Gastrocnemius medialis (tissue), 4 donors: Measurements from ENCODE around the gene ZNF619. TPM values are rescaled to one million over a fixed set of nuclear protein-coding genes. Genes with fewer than 3 reads are reported as not detected.

Experiments
- ATAC-seq, 2 donors: fragments of 150-250 bp; one replicate each; pipeline ENCODE4 v1.9.1; 2016
- DNase-seq, 2 donors: peaks; one replicate each; pipeline ENCODE4 v3.0.0-alpha.2; 2019
- H3K27ac ChIP-seq, 4 donors: fragments of 200-600 bp; sonication (generic); 1 replicate in 1 of 4; 2 replicates in 3 of 4; pipeline ENCODE4 v1.5.1; 2016 to 2018; ENCODE audit warnings: mild to moderate bottlenecking in 2 of 4, moderate library complexity in 1 of 4
- H3K27me3 ChIP-seq, 3 donors: fragments of 200-600 bp; sonication (generic) in 2 of 3; 1 replicate in 1 of 3; 2 replicates in 2 of 3; pipeline versions ENCODE4 v1.5.1 to v1.6.0; 2016 to 2019; ENCODE audit warnings: mild to moderate bottlenecking in 1 of 3, moderate library complexity in 1 of 3
- H3K36me3 ChIP-seq, 2 donors: fragments of 200-600 bp; sonication (generic) in 1 of 2; one replicate each; pipeline ENCODE4 v1.5.1; 2017 to 2018
- H3K4me1 ChIP-seq, 2 donors: fragments of 200-600 bp; sonication (generic) in 1 of 2; one replicate each; pipeline ENCODE4 v1.5.1; 2016 to 2017; ENCODE audit warnings: mild to moderate bottlenecking in 2 of 2
- H3K4me3 ChIP-seq, 4 donors: fragments of 200-600 bp; sonication (generic) in 3 of 4; 1 replicate in 1 of 4; 2 replicates in 3 of 4; pipeline ENCODE4 v1.5.1; 2016 to 2019; ENCODE audit warnings: mild to moderate bottlenecking in 2 of 4
- H3K9me3 ChIP-seq, 3 donors: fragments of 200-600 bp; sonication (generic) in 2 of 3; 1 replicate in 1 of 3; 2 replicates in 2 of 3; pipeline ENCODE4 v1.5.1; 2016 to 2019
- POLR2A ChIP-seq, 2 donors: fragments of 450-650 bp; IDR thresholded peaks; one replicate each; pipeline ENCODE4 v1.6.1; 2017; ENCODE audit warnings: antibody characterized with exemption in 2 of 2, mild to moderate bottlenecking in 2 of 2, moderate library complexity in 2 of 2
- in situ Hi-C, 4 donors: fragments of 200-750 bp; cut with MboI; loops; one replicate each; pipeline versions ENCODE4 v1.15.0 to v1.8.0; 2017; ENCODE audit warnings: low sequenced_read_pairs in 4 of 4
- intact Hi-C: fragments of 100-400 bp; cut with DNase I; formaldehyde crosslinking; loops from one replicate; pipeline ENCODE4 v1.15.1; 2023; ENCODE audit warnings: low total_unique reads
- total RNA-seq, 4 donors: library from RNA; depleted of rRNA; stranded (reverse); fragments of >200 nt; gene quantifications; one replicate each; pipeline versions ENCODE4 v1.1.0 to v1.2.3, GENCODE V29; 2016
- TF ChIP-seq, protein P1 (sequence below), 5 experiments: fragments of 450-650 bp in 3 of 5; fragments of 200-600 bp in 2 of 5; sonication (generic) in 2 of 5; IDR thresholded peaks in 4 of 5; conservative IDR thresholded peaks in 1 of 5; 1 replicate in 4 of 5; 2 replicates in 1 of 5; pipeline ENCODE4 v1.5.1; 2016 to 2019; ENCODE audit warnings: antibody characterized with exemption in 5 of 5, mild to moderate bottlenecking in 3 of 5, moderate library complexity in 3 of 5

Gene ZNF619
- total RNA-seq, 4 donors from 2014 or later = 1.9 to 7.2 (median 2.7) TPM

GRCh38 chr3:40465456-40465855, 11.5 kb upstream of the ZNF619 start:
- Histone ChIP-seq H3K4me1 (no peaks in the 10 kb centered on the region), H3K9me3 (no peaks in the 10 kb centered on the region), H3K36me3 (peaks cover 0 to 50% of the 10 kb centered on the region in 2 donors), H3K27ac (no peak overlapping the region), H3K27me3 (no peaks in the 10 kb centered on the region), H3K4me3 (no peak overlapping the region)
- in situ Hi-C loops (loop anchor here in 2 of 4 donors (10.0 to 25.0 kb wide), 3 partner anchors 59 to 1278 kb away; partner anchors contain the start of genes SLC25A38 (in 1 of the 2), XIRP1 (in 1 of the 2) and ZNF621 (in 1 of the 2)), intact Hi-C loops (no loop called here)
- ATAC-seq (no peak), DNase-seq (no peak)
- no peak for TF ChIP-seq POLR2A (IDR thresholded peaks at IDR 0.05)
- TF ChIP-seq, protein P1, sequence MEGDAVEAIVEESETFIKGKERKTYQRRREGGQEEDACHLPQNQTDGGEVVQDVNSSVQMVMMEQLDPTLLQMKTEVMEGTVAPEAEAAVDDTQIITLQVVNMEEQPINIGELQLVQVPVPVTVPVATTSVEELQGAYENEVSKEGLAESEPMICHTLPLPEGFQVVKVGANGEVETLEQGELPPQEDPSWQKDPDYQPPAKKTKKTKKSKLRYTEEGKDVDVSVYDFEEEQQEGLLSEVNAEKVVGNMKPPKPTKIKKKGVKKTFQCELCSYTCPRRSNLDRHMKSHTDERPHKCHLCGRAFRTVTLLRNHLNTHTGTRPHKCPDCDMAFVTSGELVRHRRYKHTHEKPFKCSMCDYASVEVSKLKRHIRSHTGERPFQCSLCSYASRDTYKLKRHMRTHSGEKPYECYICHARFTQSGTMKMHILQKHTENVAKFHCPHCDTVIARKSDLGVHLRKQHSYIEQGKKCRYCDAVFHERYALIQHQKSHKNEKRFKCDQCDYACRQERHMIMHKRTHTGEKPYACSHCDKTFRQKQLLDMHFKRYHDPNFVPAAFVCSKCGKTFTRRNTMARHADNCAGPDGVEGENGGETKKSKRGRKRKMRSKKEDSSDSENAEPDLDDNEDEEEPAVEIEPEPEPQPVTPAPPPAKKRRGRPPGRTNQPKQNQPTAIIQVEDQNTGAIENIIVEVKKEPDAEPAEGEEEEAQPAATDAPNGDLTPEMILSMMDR (IDR thresholded peaks at IDR 0.05 in 4 of 5, conservative IDR thresholded peaks at IDR 0.05 in 1 of 5) = no peak

- Histone ChIP-seq H3K36me3 (peaks cover 0 to 25% of the 10 kb centered on the region in 2 donors), H3K4me3 (no peak overlapping the region), H3K9me3 (no peaks in the 10 kb centered on the region), H3K4me1 (no peaks in the 10 kb centered on the region), H3K27me3 (no peaks in the 10 kb centered on the region), H3K27ac (no peak overlapping the region)
- in situ Hi-C loops = loop anchor here in 2 of 4 donors (10.0 to 25.0 kb wide), 3 partner anchors 57 to 1281 kb away; partner anchors contain the start of genes SLC25A38 (in 1 of the 2), XIRP1 (in 1 of the 2) and ZNF621 (in 1 of the 2)
- DNase-seq = no peak
- intact Hi-C loops = no loop called here
- TF ChIP-seq, protein P1 (IDR thresholded peaks at IDR 0.05 in 4 of 5, conservative IDR thresholded peaks at IDR 0.05 in 1 of 5) = no peak
- no peak for TF ChIP-seq POLR2A (IDR thresholded peaks at IDR 0.05)
- no peak for ATAC-seq
These were observed 8.9 kb upstream of the ZNF619 start for GRCh38 chr3:40468018-40468417.

DNA sequence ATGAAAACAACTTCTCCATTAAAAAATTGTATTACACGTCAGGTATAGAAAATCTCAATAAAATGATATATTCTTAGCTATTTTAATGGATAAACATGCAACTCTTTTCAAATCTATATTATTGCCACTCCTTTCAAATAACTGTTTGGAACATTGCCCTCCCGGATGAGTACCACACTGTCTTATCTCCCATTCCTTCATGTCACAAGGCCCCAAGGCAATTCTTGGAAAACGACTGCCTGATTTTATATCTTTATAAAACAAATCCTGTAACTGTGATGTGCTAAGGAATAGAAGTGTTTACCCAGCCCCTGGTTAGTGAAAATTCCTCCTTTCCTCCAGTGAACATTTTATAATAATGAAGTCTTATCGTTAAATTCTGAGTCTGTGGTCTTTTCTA, 6.2 kb upstream of the ZNF619 start:
- Histone ChIP-seq H3K4me1 (no peaks in the 10 kb centered on the region), H3K27ac (no peak overlapping the region), H3K9me3 (no peaks in the 10 kb centered on the region), H3K27me3 (no peaks in the 10 kb centered on the region), H3K4me3 (no peak overlapping the region), H3K36me3 (no peaks in the 10 kb centered on the region)
- in situ Hi-C loops (loop anchor here in 2 of 4 donors (25.0 kb wide), 2 partner anchors 1083 to 1283 kb away; partner anchors contain the start of genes SLC25A38 (in 1 of the 2) and XIRP1 (in 1 of the 2)), intact Hi-C loops (no loop called here)
- TF ChIP-seq, protein P1 (IDR thresholded peaks at IDR 0.05 in 4 of 5, conservative IDR thresholded peaks at IDR 0.05 in 1 of 5) = no peak
- no peak for TF ChIP-seq POLR2A (IDR thresholded peaks at IDR 0.05)
- ATAC-seq (no peak), DNase-seq (no peak)

DNA sequence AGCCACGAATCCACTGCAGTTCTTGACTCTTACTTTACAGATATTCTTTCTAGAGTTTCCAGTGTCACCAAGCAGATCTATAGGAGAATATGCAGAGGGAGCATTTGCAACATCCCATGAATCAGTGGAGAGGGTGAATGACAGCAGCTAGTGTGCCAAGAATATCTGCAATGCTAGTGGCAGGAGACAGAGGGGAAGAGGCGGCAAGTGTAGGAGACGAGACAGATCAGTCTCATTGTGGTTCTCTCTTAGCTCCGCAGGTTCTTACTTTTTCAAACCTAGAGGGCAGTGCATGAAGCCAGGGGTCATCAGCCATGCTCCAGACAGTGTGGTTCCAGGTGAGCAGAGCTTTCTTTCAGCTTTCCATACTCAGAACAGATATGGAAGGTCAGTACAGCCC, 744 bp downstream of the ZNF619 start:
- no peak for TF ChIP-seq POLR2A (IDR thresholded peaks at IDR 0.05)
- TF ChIP-seq, protein P1 (IDR thresholded peaks at IDR 0.05 in 4 of 5, conservative IDR thresholded peaks at IDR 0.05 in 1 of 5) = no peak
- peak in 1 of 2 donors; percentile 55 for ATAC-seq
- Histone ChIP-seq H3K36me3 (peaks cover 0 to 35% of the 10 kb centered on the region in 2 donors), H3K27ac (peak overlapping the region; percentile 77 to 90 (median 80)), H3K27me3 (no peaks in the 10 kb centered on the region), H3K9me3 (no peaks in the 10 kb centered on the region), H3K4me1 (peaks cover 4 to 6% of the 10 kb centered on the region in 2 donors), H3K4me3 (peak overlapping the region; percentile 72 to 98 (median 88))
- intact Hi-C loops (loop anchor here (1.0 to 2.0 kb wide), 3 partner anchors 25 to 47 kb away; partner anchors contain the start of gene ZNF621), in situ Hi-C loops (no loop called here)
- DNase-seq = peak in 1 of 2 donors; percentile 14
